GM19463 (cell line): ENCODE data around the gene OXSR1.
"Not testable (repeated sequence)": the region's sequence is repeated elsewhere in the genome, so short reads cannot be mapped to it uniquely, and the experiment has no call there.

ENCODE experiments used
- ATAC-seq: cut with Tn5 transposase; IDR thresholded peaks from one replicate; pipeline ENCODE4 v1.9.1; 2021; ENCODE audit warnings: mild to moderate bottlenecking, moderate library complexity; ENCODE audit not compliant: unreplicated experiment

OXSR1 gene

DNA sequence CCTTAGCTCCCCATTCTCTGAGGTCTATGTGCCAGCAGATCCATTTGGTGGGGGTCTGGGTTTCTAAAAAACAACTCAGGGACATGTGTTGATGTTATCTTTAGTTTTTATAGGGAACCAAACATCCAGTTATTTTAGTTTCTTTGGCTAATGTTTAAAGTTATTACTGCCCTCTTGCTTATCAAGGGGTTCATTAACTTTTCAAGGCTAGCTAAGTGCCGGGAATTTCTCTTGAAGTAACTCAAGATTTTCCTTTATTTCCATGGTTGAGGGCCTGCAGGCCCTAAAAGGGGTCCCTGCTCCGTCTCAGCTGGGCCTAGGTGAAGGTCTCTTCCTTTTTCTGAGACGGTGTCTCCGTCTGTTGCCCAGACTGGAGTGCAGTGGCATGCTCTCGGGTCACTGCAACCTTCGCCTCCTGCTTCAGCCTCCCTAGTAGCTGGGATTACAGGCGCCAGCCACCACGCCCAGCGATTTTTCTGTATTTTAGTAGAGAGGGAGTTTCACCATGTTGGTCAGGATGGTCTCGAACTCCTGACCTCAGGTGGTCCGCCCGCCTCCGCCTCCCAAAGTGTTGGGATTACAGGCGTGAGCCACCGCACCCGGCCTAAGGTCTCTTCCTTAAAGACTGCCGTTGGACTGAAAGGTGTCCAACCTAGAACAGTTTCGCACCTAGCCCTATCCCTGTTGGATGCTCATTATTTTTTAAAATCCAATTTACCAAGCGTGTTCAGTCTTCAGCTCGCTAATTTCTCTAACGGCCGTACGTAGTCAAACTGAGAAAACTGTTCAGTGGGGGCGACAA, 1.3 kb upstream of the OXSR1 start:
- ATAC-seq = no peak

DNA sequence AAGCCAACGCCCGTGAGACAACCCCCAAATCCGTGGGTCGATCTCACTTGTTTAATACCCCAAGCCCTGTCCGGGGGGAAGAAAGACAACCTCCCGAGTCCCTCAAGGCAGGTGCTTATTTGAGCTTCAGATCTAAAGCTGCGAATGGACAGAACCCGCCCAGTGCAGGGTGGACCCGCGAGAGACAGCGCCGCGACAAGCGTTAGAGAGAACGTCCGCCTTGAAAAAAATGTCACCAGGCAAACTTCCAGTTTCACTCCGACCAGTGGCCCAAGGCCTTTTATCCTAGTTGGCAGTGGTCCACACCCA, 740 bp upstream of the OXSR1 start:
- ATAC-seq = no peak

DNA sequence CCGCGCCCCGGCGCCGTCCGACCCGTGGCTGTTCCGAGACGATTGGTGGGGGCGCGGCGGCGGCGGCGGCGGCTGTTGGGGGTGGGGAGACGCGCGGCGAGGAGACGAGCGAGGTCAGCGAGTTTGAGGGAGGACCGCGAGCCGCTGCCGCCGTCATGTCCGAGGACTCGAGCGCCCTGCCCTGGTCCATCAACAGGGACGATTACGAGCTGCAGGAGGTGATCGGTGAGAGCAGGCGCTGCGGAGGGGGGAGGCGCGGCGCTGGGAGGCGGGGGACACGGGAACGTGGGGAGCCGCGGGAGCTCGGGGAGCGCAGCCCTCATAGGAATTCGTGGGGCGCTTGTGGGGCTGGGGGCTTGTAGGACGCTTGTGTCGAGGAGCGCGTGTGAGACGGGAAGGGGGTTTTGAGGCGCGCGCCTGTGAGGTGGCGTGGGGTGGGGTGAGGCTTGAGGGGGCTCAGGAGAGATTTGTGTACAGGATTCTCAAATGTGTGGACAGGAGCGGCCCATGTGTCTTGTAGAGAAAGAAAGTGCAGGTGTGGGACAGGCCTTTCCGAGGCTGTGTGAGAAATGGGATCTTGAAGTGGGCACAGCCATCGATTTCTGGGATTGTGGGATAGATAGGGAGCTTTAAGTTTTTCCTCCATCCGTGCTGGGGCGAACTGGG, 518 bp downstream of the OXSR1 start:
- ATAC-seq = no peak

DNA sequence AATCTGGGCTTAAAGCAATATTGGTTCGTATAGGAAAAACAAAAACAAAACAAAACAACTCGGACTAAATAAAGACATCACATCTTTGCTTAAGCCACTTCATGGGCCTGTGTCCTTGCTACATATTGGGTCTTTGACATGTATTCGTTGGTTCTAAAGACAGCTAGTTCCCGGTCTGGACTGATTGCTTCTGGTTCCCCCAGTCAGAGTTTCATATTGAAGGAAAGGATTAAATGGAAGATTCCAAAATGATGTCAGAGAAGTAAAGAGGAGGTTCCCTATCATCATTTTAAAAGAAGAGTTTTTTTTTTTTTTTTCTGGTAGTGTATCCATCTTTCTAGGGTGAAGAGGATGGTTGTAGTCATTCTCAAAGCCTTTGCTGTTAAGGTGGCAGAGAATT, 2.3 kb downstream of the OXSR1 start:
- no peak for ATAC-seq

DNA sequence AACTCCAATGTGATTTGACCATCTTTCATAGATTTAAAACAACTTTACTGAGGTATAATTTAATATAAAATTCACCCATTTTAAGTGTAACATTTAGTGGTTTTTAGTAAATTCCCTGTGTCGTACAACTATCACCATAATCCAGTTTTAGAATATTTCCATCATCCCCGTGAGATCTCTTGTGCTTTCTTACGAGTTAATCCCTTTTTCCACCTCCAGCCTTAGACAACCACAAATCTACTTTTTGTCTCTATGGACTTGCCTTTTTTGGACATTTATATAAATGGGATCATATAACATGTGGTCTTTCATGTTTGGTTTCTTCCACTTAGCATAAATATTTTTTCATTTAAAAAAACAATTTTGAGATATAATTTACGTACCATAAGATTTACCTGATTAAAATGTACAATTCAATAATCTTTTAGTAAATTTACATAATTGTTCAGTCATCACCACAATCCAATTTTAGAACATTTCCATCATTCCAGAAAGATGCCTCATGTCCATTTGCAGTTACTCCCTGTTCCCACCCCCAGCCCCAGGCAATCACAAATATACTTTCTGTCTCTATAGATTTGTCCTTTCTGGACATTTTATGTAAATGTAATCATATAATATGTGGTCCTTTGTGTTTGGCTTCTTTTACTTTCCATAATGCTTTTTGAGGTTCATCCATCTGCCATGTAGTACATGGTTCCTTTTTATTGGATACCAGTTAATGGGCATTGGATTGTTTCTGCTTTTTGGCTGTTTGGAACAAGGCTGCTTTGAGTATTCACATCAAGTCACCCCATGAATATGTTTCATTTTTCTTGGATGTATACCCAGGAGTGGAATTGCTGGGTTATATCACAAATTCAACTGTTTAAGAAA, 3.1 kb downstream of the OXSR1 start:
- ATAC-seq = no peak

DNA sequence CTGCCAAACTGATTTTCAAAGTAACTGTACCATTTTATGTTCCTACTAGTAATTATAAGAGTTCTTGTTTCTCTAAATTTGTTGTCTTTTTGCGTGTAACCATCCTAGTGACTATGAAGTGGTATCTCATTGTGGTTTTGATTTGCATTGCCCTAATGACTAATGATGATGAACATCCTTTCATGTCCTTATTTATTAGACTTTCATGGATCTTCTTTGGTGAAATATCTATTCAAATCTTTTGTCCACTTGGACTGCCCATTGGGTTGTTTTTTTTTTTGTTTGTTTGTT, 3.6 kb downstream of the OXSR1 start:
- no peak for ATAC-seq

DNA sequence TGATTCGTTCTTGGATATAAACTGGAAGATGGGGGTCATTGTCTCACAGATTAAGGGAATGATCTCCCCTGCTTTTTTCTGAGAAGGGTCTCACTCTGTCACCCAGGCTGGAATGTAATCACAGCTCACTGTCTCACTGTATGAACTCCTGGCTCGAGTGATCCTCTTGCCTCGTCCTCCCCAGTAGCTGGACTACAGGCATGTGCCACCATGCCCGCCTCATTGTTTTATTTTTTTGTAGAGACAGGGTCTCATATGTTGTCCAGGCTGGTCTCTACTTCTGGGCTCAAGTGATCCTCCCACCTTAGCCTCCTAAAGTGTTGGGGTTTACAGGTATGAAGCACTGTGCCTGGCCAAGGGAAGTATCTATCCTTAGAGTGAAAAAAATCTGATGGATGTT, 5.4 kb downstream of the OXSR1 start:
- no peak for ATAC-seq

DNA sequence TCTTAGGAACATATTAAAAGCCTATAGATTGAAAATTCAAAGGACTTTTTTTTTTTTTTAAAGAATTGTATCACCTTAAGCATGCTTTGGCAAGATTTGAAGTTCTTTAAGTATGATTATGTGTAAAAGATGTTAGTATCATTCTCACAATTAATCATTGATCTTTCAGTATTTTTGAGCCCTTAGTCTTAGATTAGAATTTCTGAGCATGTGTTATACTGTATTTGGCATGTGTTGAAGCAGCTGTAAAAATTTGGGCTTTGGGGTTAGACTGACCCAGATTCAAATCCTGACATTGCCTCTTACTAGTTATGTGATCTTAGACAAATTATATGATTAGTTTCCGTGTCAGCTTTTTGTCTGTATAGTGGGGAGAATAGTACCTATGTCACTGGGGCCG, 6.3 kb downstream of the OXSR1 start:
- ATAC-seq = no peak

DNA sequence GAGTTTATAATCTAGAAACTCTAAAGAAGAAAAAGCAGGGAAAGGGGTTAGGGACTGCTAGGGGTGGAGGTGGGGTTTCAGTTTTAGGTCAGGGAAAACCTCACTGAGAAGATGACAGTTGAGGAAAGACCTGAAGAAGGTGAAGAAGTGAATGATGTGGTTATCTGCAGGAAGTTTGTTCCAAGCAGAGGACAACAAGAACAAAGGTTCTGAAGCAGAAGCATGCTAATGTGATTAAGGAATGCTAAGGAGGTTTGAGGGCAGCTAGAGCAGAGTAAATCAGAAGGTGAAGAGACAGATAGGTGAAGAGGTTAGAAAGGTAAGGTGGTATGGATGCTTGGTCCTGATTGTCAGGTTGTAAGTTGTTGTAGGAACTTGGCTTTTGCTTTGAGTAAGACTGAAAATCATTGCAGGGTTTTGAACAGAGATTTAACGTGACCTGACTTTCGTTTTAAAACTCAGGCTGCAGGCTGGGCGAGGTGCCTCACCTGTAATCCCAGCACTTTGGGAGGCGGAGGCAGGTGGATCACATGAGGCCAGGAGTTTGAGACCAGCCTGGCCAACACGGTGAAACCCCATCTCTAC, 8.6 kb downstream of the OXSR1 start:
- ATAC-seq = no peak

DNA sequence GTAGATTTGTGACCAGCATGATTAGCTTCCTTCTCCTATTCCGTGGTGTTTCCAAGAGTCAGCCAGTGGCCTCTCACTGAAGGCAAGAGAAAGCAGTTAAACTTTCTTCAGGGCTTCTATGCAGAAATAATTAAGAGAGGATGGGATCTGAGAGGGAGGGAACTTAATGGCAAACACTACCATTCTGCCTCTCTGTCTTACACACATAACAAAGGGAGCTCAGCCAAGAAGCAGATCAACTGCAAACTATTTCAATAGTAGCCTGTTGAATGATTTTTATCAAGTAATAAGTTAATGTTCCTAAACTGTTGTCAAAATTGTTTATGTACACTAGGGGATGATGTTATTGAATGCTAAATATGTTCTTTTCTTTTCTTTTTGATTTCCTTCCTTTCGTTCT, 11.8 kb downstream of the OXSR1 start:
- no peak for ATAC-seq

DNA sequence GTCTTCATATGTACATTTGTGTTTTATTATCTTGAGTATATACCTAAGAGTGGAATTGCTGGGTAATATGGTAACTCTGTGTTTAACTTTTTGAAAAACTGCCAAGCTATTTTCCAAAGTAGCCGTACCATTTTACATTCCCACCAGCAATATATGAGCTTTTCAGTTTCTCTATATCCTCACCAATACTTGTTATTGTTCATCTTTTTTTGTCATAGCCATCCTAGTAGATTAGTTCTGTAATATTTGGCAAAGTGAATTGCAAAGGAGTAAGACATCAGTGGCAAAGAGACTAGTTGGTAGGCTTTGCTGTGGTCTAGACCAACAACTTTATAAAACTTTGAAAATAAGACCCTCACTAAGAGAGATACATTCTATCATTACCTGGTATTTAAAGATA, 21.4 kb downstream of the OXSR1 start:
- no peak for ATAC-seq

DNA sequence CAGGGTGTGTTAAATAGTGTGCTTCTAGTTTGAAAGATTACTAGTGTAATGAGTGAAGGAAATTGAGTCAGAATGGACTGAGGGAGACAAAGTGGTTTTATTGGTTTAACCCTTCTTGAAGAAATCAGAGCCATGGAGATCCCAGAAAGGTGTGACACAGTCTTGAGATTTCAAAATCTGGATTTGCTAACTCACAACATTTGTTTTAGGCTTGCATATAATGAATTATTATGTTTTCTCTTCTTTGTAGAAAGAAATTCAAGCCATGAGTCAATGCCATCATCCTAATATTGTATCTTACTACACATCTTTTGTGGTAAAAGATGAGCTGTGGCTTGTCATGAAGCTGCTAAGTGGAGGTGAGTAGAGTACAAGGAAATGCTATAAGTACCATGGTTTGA, 25.1 kb downstream of the OXSR1 start:
- no peak for ATAC-seq

DNA sequence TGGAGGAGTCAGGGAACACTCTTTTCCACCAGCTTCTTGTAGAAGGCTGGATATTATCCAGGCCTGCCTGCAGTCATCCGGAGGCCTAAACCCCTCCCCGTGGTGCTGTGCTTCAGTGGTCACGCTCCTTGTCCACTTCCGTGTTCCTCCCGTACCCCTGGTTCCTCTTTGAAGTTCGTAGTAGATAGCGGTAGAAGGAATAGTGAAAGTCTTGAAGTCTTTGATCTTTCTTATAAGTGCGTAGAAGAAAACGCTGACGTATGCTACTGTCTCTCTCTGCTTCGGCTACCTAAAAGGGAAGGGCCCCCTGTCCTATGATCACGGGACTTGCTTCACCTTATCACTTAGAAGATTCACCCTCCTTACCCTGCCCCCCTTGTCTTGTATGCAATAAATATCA, 37.6 kb downstream of the OXSR1 start:
- not testable (repeated sequence) for ATAC-seq

DNA sequence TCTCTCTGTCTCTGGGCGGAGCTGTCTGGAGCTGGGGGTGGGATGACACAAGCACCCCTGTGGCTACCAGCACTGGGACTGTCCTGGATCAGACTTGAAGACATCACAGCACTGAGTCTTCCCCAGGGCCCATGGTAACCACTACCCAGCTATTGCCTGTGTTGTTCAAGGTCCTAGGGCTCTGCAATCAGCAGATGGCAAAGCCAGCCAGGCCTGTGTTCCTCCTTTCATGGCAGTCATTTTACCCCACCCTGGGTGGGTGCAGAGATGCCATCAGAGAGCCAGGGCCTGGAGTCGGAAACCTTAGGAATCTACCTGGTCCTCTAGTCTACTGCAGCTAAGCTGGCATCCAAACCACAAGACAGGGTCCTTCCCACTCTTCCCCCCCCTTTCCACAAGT, 38.4 kb downstream of the OXSR1 start:
- no peak for ATAC-seq

DNA sequence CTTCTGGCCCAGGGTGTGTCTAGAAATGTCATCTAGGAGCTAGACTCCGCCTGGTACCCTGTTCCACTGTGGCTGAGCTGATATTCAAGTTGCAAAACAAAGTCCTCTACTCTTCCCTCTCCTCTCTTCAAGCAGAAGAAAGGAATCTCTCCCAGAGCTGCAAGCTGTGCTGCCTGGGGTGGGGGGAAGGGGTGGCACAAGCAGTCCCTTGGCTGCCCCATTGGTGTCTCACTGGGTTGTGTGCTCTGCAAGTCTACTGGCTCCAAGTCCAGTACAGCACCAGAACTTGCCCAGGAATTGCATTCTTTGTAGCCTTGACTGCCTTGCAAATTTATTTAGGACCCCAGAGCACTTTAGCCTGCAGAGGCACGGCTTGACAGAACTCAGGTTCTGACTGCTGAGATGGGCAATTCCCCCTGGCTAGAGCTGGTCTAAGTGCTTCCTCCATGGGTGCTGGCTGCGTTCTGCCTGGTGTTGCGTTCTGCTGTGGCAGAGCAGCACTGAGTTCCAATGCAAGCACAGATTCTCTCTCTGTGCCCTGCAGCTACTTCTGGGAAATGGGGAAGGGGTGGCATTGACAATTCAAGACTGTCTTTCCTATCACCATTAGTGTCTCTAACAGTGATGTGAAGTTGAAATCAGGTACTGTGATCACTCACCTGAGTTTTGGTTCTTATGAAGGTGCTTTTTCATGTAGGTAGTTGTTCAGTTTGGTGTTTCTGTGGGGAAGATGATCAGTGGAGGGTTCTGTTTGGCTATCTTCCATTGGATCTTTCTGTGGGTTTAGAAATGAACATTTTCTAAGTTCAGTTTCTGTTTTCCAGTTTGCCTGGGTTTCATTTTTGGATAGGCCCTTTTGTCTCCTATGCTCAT, 39.5 kb downstream of the OXSR1 start:
- no peak for ATAC-seq

DNA sequence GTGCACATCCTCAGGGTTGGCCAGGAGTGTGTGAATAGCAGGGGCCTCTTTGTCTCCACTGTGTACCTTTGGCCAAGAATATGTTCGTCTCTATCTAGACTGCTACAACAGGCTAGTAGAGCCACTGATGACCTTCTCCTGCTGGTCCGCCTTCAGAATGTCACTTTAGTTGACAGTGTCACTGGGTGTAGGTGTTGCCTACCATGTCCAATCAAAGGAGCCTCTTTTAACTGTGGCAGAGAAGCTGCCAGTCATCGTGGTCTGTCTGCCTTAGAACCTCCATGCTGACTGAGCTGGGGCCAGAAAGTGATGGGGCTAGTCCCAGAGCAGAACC, 40.1 kb downstream of the OXSR1 start:
- no peak for ATAC-seq

DNA sequence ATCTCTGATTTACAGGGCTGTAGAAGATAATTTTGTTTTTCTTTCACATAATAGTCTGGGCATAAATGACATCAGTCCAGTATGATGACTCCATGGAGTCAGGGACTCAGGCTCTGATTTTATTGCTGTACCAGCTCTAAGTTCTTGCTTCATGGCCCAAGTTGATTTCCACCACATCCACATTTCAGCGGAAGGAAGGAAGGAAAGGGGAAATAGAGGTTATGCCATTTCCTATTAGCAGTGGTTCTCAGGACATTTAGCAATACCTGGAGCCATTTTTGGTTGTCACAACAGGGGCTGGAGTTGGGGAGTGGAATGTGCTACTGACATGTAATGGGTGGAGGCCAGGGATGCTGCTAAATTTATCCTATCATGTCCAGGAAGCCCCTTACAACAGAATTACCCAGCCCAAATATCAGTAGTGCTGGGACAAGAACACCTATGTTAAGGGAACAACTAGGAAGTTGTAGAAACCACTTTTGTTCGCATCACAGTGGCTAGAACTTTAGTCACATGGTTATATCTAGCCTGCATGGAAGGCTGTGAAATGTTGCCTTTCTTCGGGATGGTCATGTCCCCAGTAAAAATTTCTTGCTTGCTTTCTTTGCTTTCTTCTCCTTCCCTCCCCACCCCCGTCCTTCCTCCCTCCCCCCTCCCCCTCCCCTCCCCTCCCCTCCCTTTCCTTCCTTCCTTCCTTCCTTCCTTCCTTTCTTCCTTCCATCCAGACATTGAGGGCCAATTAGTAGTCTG, 42.1 kb downstream of the OXSR1 start:
- no peak for ATAC-seq

DNA sequence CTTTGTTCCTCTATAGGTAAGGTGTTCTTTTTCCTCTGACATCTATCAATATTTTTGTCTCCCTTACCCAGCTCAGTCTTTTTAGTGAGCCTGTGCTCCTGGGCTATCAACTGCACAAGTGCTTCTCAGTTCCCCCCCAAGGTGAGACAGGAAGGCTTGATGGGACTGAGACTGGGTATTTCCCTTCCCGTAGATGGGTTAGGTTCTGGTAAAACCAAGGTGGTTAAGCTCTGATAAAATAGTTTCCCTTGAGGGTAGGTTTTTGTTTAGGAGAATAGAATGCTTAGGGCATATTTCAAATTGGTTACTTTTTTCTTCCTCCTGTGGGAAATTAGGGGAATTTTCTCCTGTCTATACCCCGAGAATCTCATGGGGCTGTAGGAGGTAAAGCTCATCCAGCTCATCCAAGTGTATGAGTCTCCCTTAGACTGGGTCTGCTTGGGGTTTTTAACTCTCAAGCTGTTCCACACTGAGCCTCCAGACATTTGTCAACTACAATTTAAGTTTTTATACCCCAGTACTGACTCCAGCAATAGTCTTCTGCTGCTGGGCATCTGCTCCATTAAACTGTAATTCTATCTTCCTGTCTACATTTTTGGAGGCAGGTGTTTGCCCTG, 44.9 kb downstream of the OXSR1 start:
- ATAC-seq = peak; percentile 90

DNA sequence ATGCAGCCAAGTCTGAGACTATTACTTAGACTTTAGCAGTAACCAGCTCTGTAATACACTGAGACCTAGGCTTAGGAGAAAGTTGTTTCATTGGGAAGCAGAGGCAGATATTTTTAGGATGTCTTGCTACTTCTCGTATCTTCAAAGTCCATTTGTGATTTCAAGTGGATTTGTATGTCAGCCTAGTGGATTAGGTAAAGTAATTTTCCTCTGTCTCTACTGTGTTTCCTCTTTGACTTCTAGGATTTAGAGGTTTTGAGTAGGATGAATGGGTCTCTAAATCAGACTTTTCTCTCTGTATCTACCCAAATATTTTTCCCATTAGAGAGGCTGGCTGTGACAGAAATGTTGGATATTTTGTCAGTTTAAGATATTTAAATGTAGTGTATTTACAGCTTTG, 46.8 kb downstream of the OXSR1 start:
- no peak for ATAC-seq

DNA sequence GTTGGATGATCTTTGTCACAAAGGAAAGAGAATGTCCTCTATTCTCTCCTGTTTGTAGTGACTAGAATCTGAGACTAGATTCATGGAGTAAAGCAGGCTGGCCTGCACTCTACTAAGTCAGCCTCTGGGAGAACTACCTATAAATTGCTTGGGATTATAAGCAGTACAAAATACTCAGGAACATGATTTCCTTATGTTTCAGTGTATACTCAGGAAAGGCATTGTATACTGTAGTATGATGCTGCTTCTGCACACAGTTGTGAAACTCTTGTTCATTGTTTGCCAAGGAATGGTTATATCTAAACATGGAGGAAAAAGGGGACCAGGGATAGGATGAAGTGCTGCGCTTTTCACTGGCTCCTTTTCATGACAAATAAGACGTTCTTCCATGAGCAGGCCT, 49.2 kb downstream of the OXSR1 start:
- ATAC-seq = no peak
